ENCODE measurements around the gene FLNB. TPM values are rescaled to one million over a fixed set of nuclear protein-coding genes. Genes with fewer than 3 reads are reported as not detected.
A peak's percentile ranks its signal among the peaks of the same experiment; 100 is the strongest.

FLNB gene
- total and polyA plus RNA-seq, 9 of the 15 experiments (the other 6 are each of a cell fraction or from before 2014, with no cell fraction given), result 9.4 to 48.1 (median 25.6) TPM

DNA sequence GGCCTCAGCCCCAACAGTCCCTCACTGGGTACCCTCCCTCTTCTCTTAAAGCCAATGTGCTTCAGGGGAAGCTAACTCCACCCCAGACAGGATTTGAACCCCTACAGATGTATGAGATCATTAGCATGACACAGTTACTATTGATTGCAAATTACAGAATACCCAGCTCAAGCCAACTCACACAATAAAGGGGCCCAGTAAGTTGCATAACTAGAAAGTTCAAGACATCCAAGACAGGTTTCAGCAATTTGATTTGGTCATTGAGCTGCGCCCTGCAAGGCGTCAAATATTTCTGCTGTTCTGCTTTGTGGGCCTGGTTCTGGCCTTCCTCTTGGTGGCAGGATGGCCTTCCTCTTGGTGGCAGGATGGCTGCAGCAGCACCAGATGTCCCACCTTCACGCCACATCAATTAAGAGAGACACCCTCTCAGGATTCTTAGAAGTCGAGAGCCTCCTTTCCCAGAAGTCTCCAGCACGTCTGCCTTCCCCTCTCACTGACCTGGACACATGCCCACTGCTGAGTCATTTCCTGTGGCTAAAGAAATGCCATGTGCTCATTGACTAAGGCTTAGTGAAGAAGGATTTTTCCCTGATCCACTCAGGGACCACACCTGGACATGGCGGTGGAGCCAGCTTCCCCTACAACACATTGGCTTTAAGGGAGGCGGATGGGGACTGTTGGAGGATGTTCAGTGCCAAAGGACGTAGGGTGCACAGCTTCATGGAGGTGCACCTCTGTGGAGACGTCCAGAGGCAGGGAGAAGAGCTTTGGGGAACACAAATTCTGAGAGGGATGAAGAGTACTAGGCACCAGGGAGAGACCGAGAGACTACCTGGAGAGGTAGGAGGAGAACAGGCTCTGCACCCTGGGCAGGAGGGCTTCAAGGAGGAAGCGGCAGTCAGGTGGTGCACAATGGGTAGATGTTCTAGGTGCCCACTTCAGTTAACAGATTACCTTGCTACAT is 153.5 kb downstream of the FLNB start:
- peak overlapping the region; percentile 97 for H3K27ac ChIP-seq (ENCODE audit: extremely low read depth, low read depth, low read length)
- H4K20me1 ChIP-seq (replicated peaks; ENCODE audit: control insufficient read depth, insufficient read depth, low read length), result no peaks in the 10 kb centered on the region
- H3K9ac ChIP-seq (ENCODE audit: insufficient read depth in 1 of 2, low read depth in 2 of 2, low read length in 2 of 2), result peak overlapping the region; percentile 38 to 62; a peak in 3 of 4 replicates
- FAIRE-seq, result peak; percentile 99
- CTCF ChIA-PET (ENCODE audit: low intra/inter-chr PET ratio), result no interaction called here
- POLR2A ChIA-PET, result interaction anchor here (1.4 kb wide), 1 partner anchor 11 kb away, joined by 4 read pairs; no protein-coding TSS in a partner anchor
- ATAC-seq, result peak; percentile 85
- H2AFZ ChIP-seq (ENCODE audit: low read depth, low read length), result peak overlapping the region; percentile 80
- H3K4me2 ChIP-seq (ENCODE audit: insufficient read depth, low read length), result peak overlapping the region; percentile 31
- 28% methylated on average over 7 of the region's 11 CpGs for WGBS (ENCODE audit: insufficient coverage, low coverage, missing lambda C conversion rate)
- H3K27me3 ChIP-seq (ENCODE audit: control insufficient read depth in 2 of 2, insufficient read depth in 2 of 2, low read length in 2 of 2), result no peaks in the 10 kb centered on the region
- H3K79me2 ChIP-seq (ENCODE audit: control insufficient read depth, insufficient read depth, low read length), result no peaks in the 10 kb centered on the region
- no peaks in the 10 kb centered on the region for H3K9me1 ChIP-seq (ENCODE audit: control insufficient read depth, insufficient read depth, low read length)
- H3K4me3 ChIP-seq, result no peak overlapping the region
- H3K36me3 ChIP-seq (ENCODE audit: control insufficient read depth, insufficient read depth, low read length), result peaks cover 41% of the 10 kb centered on the region; the same call in 2 of the 3 replicates
- no TSS peak for BruUV-seq (replicated peaks)
- H3K9me3 ChIP-seq (replicated peaks; ENCODE audit: control insufficient read depth, insufficient read depth, low read depth, low read length), result no peaks in the 10 kb centered on the region
- peak; percentile 70 to 94 (median 78) for DNase-seq (ENCODE audit: extremely low read depth in 1 of 4, low spot score in 3 of 4)
- in situ Hi-C loops (cut with MboI) (loop anchor here (25.0 kb wide), 1 partner anchor 149 kb away; the partner anchor contains the start of gene FLNB), intact Hi-C loops (cut with micrococcal nuclease) (no loop called here)
- H3K4me1 ChIP-seq (replicated peaks in 1 of 2; ENCODE audit: control insufficient read depth in 2 of 2, insufficient read depth in 2 of 2, low read length in 2 of 2), result peaks cover 26 to 29% of the 10 kb centered on the region in 2 experiments
- TF ChIP-seq, protein P1, sequence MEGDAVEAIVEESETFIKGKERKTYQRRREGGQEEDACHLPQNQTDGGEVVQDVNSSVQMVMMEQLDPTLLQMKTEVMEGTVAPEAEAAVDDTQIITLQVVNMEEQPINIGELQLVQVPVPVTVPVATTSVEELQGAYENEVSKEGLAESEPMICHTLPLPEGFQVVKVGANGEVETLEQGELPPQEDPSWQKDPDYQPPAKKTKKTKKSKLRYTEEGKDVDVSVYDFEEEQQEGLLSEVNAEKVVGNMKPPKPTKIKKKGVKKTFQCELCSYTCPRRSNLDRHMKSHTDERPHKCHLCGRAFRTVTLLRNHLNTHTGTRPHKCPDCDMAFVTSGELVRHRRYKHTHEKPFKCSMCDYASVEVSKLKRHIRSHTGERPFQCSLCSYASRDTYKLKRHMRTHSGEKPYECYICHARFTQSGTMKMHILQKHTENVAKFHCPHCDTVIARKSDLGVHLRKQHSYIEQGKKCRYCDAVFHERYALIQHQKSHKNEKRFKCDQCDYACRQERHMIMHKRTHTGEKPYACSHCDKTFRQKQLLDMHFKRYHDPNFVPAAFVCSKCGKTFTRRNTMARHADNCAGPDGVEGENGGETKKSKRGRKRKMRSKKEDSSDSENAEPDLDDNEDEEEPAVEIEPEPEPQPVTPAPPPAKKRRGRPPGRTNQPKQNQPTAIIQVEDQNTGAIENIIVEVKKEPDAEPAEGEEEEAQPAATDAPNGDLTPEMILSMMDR (IDR thresholded peaks at IDR 0.05 in 2 of 3, conservative IDR thresholded peaks at IDR 0.05 in 1 of 3; ENCODE audit: insufficient read depth in 2 of 3, low read depth in 1 of 3, low read length in 3 of 3), result no peak
- TF ChIP-seq ETV6 (IDR thresholded peaks at IDR 0.05; ENCODE audit: borderline replicate concordance in 1 of 2, low read depth in 2 of 2, low read length in 1 of 2) (no peak), ETV6 (CRISPR knock-in tag; IDR thresholded peaks at IDR 0.05; ENCODE audit: borderline replicate concordance) (no peak), MTA3 (IDR thresholded peaks at IDR 0.05; ENCODE audit: borderline replicate concordance) (0 out of 2 replicates have a peak, but pooled peaks have one; percentile 54), ZBTB17 (CRISPR knock-in tag; IDR thresholded peaks at IDR 0.05) (peak; percentile 35; the same call in 1 of the 2 replicates), RCOR1 (IDR thresholded peaks at IDR 0.05; ENCODE audit: borderline replicate concordance in 1 of 2, low read depth in 2 of 2, low read length in 2 of 2) (peak; percentile 27 to 90; a peak in 2 of 4 replicates), ZKSCAN8 (CRISPR knock-in tag; IDR thresholded peaks at IDR 0.05) (peak; percentile 70; the same call in 1 of the 2 replicates), RFX5 (IDR thresholded peaks at IDR 0.05; ENCODE audit: low read depth, low read length) (no peak), EP400 (IDR thresholded peaks at IDR 0.05) (peak; percentile 93), CEBPG (CRISPR knock-in tag; IDR thresholded peaks at IDR 0.05) (no peak), CEBPG (tag; conservative IDR thresholded peaks at IDR 0.05 in 1 of 2, IDR thresholded peaks at IDR 0.05 in 1 of 2) (0 out of 4 replicates have a peak, but pooled peaks of 1 of the 2 experiments have one; percentile 11), MAFF (IDR thresholded peaks at IDR 0.05; ENCODE audit: low read length) (peak; percentile 88), ZNF143 (CRISPR knock-in tag; IDR thresholded peaks at IDR 0.05) (peak; percentile 63; the same call in 1 of the 2 replicates), NCOR1 (IDR thresholded peaks at IDR 0.05) (peak; percentile 71), ZNF184 (CRISPR knock-in tag; IDR thresholded peaks at IDR 0.05) (no peak)
- TF ChIP-seq, protein P2, sequence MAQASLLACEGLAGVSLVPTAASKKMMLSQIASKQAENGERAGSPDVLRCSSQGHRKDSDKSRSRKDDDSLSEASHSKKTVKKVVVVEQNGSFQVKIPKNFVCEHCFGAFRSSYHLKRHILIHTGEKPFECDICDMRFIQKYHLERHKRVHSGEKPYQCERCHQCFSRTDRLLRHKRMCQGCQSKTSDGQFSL (CRISPR knock-in tag; IDR thresholded peaks at IDR 0.05), result no peak
- TF ChIP-seq, protein P2 (tag; IDR thresholded peaks at IDR 0.05), result no peak
- TF ChIP-seq, protein P3, sequence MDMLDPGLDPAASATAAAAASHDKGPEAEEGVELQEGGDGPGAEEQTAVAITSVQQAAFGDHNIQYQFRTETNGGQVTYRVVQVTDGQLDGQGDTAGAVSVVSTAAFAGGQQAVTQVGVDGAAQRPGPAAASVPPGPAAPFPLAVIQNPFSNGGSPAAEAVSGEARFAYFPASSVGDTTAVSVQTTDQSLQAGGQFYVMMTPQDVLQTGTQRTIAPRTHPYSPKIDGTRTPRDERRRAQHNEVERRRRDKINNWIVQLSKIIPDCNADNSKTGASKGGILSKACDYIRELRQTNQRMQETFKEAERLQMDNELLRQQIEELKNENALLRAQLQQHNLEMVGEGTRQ (CRISPR knock-in tag; IDR thresholded peaks at IDR 0.05), result no peak

All from K562 (cell line).